ENCODE measurements around the gene PACRG.
"Not testable (repeated sequence)": the region's sequence is repeated elsewhere in the genome, so short reads cannot be mapped to it uniquely, and the experiment has no call there.

Gene PACRG

GRCh38 chr6:163313981-163314380 lies 586.2 kb downstream of the PACRG start:
- TF ChIP-seq, protein P1, sequence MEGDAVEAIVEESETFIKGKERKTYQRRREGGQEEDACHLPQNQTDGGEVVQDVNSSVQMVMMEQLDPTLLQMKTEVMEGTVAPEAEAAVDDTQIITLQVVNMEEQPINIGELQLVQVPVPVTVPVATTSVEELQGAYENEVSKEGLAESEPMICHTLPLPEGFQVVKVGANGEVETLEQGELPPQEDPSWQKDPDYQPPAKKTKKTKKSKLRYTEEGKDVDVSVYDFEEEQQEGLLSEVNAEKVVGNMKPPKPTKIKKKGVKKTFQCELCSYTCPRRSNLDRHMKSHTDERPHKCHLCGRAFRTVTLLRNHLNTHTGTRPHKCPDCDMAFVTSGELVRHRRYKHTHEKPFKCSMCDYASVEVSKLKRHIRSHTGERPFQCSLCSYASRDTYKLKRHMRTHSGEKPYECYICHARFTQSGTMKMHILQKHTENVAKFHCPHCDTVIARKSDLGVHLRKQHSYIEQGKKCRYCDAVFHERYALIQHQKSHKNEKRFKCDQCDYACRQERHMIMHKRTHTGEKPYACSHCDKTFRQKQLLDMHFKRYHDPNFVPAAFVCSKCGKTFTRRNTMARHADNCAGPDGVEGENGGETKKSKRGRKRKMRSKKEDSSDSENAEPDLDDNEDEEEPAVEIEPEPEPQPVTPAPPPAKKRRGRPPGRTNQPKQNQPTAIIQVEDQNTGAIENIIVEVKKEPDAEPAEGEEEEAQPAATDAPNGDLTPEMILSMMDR (IDR thresholded peaks at IDR 0.05): no peak
- peaks cover 15% of the 10 kb centered on the region for H3K27me3 Mint-ChIP-seq (ENCODE audit: low read depth, poor library complexity)
- no peaks in the 10 kb centered on the region for H3K9me3 Mint-ChIP-seq
- no peak overlapping the region for H3K27ac Mint-ChIP-seq
- H3K4me3 Mint-ChIP-seq: no peak overlapping the region
- no peak for DNase-seq
- H3K36me3 Mint-ChIP-seq (ENCODE audit: low read depth): no peaks in the 10 kb centered on the region
- H3K4me1 Mint-ChIP-seq: peaks cover 35% of the 10 kb centered on the region

DNA sequence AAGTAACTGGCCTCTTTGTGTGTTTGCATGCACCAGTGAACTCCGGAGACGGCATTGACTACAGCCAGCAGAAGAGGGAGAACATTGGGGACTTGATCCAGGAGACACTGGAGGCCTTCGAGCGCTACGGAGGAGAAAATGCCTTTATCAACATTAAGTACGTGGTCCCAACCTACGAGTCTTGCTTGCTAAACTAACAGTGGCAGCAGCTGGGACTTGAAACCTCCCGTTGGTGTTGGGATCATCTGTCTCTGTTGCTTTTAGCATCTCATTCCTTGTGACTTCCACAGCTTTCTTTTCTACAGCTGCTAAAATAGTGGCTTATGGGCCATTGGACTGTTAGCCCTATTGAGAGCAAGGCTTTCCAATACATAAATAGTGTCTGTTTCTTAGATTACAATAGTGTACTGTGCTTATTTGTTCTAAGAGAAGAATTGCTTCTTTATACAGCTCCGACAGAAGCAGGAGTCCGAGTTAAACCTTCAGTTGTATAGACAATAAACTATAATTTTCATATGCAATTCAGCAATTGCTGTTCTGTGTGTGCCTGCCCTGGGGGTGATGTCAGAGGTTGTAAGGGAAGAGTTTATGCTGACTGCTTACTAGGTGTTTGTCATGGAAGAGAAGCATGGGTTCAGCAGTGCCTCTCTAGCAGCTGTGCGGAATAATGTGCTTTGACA lies 587.2 kb downstream of the PACRG start:
- TF ChIP-seq, protein P1 (IDR thresholded peaks at IDR 0.05): no peak
- peaks cover 13% of the 10 kb centered on the region for H3K27me3 Mint-ChIP-seq (ENCODE audit: low read depth, poor library complexity)
- no peaks in the 10 kb centered on the region for H3K36me3 Mint-ChIP-seq (ENCODE audit: low read depth)
- peaks cover 26% of the 10 kb centered on the region for H3K4me1 Mint-ChIP-seq
- no peak overlapping the region for H3K4me3 Mint-ChIP-seq
- no peak overlapping the region for H3K27ac Mint-ChIP-seq
- DNase-seq: no peak
- no peaks in the 10 kb centered on the region for H3K9me3 Mint-ChIP-seq

GRCh38 chr6:163316866-163317495 lies 589.2 kb downstream of the PACRG start:
- peaks cover 10% of the 10 kb centered on the region for H3K27me3 Mint-ChIP-seq (ENCODE audit: low read depth, poor library complexity)
- peaks cover 30% of the 10 kb centered on the region for H3K4me1 Mint-ChIP-seq
- H3K9me3 Mint-ChIP-seq; DNase-seq; H3K4me3 Mint-ChIP-seq; H3K36me3 Mint-ChIP-seq (ENCODE audit: low read depth); H3K27ac Mint-ChIP-seq: not testable (repeated sequence)

DNA sequence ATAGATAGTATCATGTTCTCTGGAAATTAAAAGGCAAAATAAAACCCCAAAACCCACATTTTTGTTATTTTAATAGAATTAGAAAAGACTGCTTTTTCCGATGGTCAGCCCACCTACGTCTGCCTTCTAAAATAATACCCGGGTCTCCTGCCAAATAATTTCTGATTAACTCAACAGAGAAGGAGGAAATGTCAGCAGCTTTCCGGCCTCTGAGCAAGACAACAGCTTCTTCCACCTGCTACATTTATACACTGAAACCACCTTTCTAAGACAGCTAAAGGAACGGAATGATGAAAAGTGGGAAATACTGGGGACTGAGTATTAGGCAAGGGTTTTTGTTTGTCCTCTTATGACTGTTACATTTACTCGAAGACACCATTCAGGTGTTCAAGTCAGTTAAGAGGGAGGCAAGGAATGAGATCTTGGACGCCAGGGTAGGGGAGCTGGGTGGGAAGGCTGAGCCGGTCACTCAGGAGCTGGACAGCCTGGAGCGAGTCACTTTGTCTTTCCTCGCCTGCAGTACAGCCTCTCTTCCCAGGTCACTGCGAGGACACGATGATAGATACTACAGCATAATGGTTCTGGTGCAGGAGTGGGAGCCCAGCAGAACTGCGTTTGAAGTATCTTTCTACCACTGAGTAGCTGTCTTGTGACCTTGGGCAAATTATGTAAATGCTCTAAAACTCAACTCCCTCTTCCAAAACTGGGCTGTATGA lies 590.5 kb downstream of the PACRG start:
- H3K4me1 Mint-ChIP-seq: peaks cover 30% of the 10 kb centered on the region
- no peaks in the 10 kb centered on the region for H3K36me3 Mint-ChIP-seq (ENCODE audit: low read depth)
- H3K27me3 Mint-ChIP-seq (ENCODE audit: low read depth, poor library complexity): peaks cover 7% of the 10 kb centered on the region
- no peak for DNase-seq
- H3K9me3 Mint-ChIP-seq: no peaks in the 10 kb centered on the region
- TF ChIP-seq, protein P1 (IDR thresholded peaks at IDR 0.05): no peak
- no peak overlapping the region for H3K4me3 Mint-ChIP-seq
- H3K27ac Mint-ChIP-seq: no peak overlapping the region

DNA sequence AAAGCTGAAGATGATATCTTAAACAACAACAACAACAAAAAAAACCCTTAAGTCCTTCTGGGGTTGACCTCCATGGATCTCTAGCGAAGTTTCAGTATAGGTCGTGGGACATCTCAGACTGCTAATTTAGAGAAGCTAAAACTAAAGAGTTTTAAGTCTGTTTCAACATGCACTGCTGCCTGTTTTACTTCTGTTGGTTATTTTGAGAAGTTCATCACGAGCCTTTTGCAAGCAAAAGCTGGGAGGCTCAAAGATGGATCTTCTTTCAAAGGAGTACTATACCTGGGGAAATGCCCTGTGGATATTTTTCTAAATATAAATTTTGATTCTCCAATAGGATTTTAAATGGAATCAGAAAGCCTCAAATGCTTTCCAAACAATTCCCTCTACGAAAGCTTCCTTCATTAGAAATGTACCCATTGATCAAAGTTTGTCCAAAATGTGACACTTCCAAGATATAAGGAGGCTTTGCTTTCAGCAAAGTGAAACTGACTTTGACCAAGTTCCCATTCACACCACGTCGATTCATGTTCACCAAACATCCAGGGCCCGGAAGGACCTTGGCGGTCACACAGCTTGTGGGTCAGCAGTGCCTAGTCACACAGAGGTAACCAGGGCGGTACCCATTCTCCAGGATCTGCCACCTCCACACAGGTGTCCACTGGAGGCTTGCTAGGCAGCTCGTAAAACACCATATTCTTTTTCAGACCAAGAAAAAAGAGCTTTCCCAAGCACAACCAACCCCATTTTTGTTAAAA lies 592.0 kb downstream of the PACRG start:
- H3K27ac Mint-ChIP-seq: no peak overlapping the region
- no peaks in the 10 kb centered on the region for H3K36me3 Mint-ChIP-seq (ENCODE audit: low read depth)
- DNase-seq: no peak
- H3K4me3 Mint-ChIP-seq: no peak overlapping the region
- H3K9me3 Mint-ChIP-seq: no peaks in the 10 kb centered on the region
- H3K27me3 Mint-ChIP-seq (ENCODE audit: low read depth, poor library complexity): peaks cover 7% of the 10 kb centered on the region
- peaks cover 32% of the 10 kb centered on the region for H3K4me1 Mint-ChIP-seq
- TF ChIP-seq, protein P1 (IDR thresholded peaks at IDR 0.05): no peak

DNA sequence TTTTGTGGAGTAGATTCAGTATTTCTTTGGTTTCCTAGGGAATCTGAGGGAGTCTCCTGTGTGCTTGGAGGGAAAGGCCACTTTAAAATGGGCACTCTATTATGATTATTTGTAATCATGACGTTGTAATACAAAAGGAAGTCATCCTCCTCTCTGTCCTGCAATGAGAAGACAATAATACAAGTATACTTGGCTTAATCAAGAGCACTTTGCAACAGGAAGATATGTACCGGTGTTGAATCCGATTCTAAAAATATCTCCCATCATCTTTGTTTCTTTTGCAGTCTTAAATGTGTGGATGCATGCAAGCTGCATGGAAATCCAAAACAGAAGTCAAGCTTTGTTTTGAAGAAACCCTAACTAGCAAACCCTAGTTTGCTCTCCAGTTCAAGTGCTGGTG lies 592.6 kb downstream of the PACRG start:
- Mint-ChIP-seq H3K4me1 (peaks cover 32% of the 10 kb centered on the region), H3K9me3 (no peaks in the 10 kb centered on the region), H3K36me3 (ENCODE audit: low read depth) (no peaks in the 10 kb centered on the region), H3K27me3 (ENCODE audit: low read depth, poor library complexity) (peaks cover 11% of the 10 kb centered on the region), H3K4me3 (no peak overlapping the region), H3K27ac (no peak overlapping the region)
- no peak for DNase-seq
- TF ChIP-seq, protein P1 (IDR thresholded peaks at IDR 0.05): no peak

Data from nephron progenitor cell (in vitro differentiated cells).